22Rv1 (cell line): ENCODE measurements around the gene PCDHGB2.
"Not testable (repeated sequence)": the region's sequence is repeated elsewhere in the genome, so short reads cannot be mapped to it uniquely, and the experiment has no call there.

ENCODE experiments used
- H3K27ac ChIP-seq: fragments of 450-650 bp; 2 replicates; pipeline ENCODE4 v1.5.1; 2017
- ZFX ChIP-seq: fragments of 450-650 bp; IDR thresholded peaks from 2 replicates; pipeline ENCODE4 v1.6.1; 2017; ENCODE audit warnings: antibody characterized with exemption, borderline replicate concordance
- TF ChIP-seq, protein P1 (sequence below): fragments of 450-650 bp; IDR thresholded peaks from 2 replicates; pipeline ENCODE4 v1.5.1; 2017; ENCODE audit warnings: mild to moderate bottlenecking

The PCDHGB2 gene

DNA sequence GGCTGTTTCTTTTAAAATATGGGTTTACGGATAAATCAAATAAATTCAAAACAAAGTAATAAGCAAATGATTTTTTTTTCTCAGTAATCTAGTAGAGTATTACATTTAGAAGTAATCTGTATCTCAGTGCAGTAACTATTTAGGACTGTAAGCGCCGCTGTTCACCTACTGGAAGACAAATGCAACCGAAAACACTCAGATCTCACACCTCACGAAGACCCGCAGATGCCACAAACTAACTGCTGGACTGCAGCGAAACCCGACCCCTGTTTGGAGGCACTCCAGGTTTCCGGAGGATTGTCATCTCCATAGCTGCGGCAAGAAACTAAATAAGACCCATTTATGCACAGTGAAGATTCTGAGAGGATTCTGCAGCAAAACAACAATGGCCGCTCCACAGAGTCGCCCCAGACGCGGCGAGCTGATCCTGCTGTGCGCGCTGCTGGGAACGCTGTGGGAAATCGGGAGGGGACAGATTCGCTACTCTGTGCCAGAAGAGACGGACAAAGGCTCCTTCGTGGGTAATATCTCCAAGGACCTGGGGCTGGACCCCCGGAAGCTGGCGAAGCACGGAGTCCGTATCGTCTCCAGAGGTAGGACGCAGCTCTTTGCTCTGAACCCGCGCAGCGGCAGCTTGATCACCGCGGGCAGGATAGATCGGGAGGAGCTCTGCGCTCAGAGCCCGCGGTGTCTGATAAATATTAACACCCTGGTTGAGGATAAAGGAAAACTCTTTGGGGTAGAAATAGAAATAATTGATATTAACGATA, 32.8 kb downstream of the PCDHGB2 start, which contains the start of gene PCDHGA8:
PCDHGA8 (plus strand) TSS at position 205 of the 770 bp plus-strand sequence; CDS start at position 386, 181 bp downstream.
- TF ChIP-seq, protein P1, sequence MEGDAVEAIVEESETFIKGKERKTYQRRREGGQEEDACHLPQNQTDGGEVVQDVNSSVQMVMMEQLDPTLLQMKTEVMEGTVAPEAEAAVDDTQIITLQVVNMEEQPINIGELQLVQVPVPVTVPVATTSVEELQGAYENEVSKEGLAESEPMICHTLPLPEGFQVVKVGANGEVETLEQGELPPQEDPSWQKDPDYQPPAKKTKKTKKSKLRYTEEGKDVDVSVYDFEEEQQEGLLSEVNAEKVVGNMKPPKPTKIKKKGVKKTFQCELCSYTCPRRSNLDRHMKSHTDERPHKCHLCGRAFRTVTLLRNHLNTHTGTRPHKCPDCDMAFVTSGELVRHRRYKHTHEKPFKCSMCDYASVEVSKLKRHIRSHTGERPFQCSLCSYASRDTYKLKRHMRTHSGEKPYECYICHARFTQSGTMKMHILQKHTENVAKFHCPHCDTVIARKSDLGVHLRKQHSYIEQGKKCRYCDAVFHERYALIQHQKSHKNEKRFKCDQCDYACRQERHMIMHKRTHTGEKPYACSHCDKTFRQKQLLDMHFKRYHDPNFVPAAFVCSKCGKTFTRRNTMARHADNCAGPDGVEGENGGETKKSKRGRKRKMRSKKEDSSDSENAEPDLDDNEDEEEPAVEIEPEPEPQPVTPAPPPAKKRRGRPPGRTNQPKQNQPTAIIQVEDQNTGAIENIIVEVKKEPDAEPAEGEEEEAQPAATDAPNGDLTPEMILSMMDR = peak; percentile 32
- no peak for TF ChIP-seq ZFX
- no peak within 1 kb of the TSS for H3K27ac ChIP-seq

DNA sequence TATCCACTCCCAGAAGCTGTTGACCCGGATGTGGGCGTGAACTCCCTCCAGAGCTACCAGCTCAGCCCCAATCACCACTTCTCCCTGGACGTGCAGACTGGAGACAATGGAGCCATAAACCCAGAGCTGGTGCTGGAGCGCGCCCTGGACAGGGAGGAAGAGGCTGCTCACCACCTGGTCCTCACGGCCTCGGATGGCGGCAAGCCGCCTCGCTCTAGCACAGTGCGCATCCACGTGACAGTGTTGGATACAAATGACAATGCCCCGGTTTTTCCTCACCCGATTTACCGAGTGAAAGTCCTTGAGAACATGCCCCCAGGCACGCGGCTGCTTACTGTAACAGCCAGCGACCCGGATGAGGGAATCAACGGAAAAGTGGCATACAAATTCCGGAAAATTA, 33.5 kb downstream of the PCDHGB2 start:
- TF ChIP-seq, protein P1 = no peak
- TF ChIP-seq ZFX = no peak
- no peak overlapping the region for H3K27ac ChIP-seq

DNA sequence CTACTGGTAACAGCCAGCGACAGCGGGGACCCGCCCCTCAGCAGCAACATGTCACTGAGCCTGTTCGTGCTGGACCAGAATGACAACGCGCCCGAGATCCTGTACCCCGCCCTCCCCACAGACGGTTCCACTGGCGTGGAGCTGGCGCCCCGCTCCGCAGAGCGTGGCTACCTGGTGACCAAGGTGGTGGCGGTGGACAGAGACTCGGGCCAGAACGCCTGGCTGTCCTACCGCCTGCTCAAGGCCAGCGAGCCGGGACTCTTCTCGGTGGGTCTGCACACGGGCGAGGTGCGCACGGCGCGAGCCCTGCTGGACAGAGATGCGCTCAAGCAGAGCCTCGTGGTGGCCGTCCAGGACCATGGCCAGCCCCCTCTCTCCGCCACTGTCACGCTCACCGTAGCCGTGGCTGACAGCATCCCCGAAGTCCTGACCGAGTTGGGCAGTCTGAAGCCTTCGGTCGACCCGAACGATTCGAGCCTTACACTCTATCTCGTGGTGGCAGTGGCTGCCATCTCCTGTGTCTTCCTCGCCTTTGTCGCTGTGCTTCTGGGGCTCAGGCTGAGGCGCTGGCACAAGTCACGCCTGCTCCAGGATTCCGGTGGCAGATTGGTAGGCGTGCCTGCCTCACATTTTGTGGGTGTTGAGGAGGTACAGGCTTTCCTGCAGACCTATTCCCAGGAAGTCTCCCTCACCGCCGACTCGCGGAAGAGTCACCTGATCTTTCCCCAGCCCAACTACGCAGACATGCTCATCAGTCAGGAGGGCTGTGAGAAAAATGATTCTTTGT, 34.8 kb downstream of the PCDHGB2 start:
- not testable (repeated sequence) for H3K27ac ChIP-seq

DNA sequence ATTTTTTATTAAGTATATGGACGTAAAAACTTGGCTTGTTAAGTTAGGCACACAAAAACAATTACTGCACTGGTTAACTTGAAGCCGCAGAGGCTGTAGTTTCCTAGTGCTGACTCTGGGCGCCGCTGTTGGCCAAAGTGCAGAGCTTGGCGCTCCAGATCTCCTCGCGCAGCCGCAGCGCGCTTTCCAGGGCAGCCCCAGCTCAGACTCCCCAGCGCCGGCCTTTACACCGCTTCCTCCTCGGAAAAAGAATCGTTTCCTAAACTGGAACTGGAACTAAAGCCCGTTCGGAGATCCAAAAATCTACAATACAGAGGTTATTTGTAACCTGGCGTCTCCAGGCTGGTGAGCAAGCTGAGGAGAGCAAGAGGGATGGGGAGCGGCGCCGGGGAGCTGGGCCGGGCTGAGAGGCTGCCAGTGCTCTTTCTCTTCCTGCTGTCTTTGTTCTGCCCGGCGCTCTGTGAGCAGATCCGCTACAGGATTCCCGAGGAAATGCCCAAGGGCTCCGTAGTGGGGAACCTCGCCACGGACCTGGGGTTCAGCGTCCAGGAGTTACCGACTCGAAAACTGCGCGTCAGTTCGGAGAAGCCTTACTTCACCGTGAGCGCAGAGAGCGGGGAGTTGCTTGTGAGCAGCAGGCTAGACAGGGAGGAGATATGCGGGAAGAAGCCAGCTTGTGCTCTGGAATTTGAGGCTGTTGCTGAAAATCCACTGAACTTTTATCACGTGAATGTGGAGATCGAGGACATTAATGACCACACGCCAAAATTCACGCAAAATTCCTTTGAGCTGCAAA, 38.2 kb downstream of the PCDHGB2 start, which contains the start of gene PCDHGB5:
PCDHGB5 (plus strand) TSS at position 192 of the 796 bp plus-strand sequence; CDS start at position 373, 181 bp downstream.
- H3K27ac ChIP-seq = not testable (repeated sequence)

DNA sequence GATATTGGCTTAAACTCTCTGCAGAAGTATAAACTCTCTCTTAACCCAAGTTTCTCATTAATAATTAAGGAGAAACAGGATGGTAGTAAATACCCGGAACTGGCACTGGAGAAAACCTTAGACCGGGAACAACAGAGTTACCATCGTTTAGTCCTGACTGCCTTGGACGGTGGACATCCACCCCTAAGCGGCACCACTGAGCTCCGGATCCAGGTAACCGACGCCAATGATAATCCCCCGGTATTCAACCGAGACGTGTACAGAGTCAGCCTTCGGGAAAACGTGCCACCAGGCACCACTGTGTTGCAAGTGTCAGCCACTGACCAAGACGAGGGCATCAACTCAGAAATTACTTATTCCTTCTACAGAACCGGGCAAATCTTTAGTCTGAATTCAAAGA, 38.8 kb downstream of the PCDHGB2 start:
- TF ChIP-seq, protein P1 = no peak
- no peak for TF ChIP-seq ZFX

DNA sequence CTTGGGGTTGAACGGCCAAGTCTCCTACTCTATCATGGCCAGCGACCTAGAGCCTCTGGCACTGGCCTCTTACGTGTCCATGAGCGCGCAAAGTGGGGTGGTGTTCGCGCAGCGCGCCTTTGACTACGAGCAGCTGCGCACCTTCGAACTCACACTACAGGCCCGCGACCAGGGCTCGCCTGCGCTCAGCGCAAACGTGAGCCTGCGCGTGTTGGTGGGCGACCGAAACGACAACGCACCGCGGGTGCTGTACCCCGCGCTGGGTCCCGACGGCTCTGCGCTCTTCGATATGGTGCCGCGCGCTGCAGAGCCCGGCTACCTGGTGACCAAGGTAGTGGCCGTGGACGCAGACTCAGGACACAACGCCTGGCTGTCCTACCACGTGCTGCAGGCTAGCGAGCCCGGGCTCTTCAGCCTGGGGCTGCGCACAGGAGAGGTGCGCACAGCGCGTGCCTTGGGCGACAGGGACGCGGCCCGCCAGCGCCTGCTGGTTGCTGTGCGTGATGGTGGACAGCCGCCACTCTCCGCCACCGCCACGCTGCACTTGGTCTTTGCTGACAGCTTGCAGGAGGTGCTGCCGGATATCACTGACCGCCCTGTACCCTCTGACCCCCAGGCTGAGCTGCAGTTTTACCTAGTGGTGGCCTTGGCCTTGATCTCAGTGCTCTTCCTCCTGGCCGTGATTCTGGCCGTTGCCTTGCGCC, 39.9 kb downstream of the PCDHGB2 start:
- no peak overlapping the region for H3K27ac ChIP-seq
- no peak for TF ChIP-seq ZFX
- TF ChIP-seq, protein P1 = no peak

More for the DNA sequence above, 38.8 kb downstream of the PCDHGB2 start:
- no peak overlapping the region for H3K27ac ChIP-seq

DNA sequence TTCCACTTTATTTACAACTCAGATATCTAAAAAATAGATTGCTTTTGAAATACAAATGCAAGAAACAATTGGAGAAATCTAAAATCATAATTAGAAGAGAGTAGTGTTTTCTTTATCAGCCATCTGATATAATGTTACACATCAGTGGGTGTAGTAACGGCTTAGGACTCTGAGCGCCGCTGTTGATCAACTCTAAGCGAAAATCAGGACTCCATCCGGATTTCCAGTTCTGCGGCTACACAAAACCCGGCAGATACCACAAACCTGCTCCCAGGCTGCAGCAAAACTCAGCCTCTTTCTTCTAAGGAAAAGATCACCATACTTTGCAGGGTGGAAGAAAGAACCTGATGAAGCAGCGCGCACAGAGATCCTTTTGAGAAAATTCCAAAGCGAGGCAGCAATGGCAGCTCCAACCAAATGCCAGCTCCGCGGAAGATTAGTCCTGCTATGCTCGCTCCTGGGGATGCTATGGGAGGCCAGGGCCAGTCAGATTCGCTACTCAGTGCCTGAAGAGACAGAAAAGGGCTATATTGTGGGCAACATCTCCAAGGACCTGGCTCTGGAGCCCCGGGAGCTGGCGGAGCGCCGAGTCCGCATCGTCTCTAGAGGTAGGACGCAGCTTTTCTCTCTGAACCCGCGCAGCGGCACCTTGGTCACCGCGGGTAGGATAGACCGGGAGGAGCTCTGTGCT, 42.9 kb downstream of the PCDHGB2 start, which contains the start of gene PCDHGA9:
PCDHGA9 (plus strand) TSS at position 226 of the 691 bp plus-strand sequence; CDS start at position 401, 175 bp downstream.
- TF ChIP-seq ZFX = no peak
- TF ChIP-seq, protein P1 = peak; percentile 82

More for the DNA sequence above, 42.9 kb downstream of the PCDHGB2 start, which contains the start of gene PCDHGA9:
- no peak within 1 kb of the TSS for H3K27ac ChIP-seq
